LNCAP (cell line): Measurements from ENCODE around the gene USP10.

Source experiments
- TF ChIP-seq, protein P1 (sequence below): fragments of 450-650 bp; IDR thresholded peaks from 2 replicates; pipeline ENCODE4 v1.5.1; 2017; ENCODE audit warnings: mild to moderate bottlenecking

Gene USP10

GRCh38 chr16:84737192-84738011 is 37.6 kb downstream of the USP10 start:
- TF ChIP-seq, protein P1, sequence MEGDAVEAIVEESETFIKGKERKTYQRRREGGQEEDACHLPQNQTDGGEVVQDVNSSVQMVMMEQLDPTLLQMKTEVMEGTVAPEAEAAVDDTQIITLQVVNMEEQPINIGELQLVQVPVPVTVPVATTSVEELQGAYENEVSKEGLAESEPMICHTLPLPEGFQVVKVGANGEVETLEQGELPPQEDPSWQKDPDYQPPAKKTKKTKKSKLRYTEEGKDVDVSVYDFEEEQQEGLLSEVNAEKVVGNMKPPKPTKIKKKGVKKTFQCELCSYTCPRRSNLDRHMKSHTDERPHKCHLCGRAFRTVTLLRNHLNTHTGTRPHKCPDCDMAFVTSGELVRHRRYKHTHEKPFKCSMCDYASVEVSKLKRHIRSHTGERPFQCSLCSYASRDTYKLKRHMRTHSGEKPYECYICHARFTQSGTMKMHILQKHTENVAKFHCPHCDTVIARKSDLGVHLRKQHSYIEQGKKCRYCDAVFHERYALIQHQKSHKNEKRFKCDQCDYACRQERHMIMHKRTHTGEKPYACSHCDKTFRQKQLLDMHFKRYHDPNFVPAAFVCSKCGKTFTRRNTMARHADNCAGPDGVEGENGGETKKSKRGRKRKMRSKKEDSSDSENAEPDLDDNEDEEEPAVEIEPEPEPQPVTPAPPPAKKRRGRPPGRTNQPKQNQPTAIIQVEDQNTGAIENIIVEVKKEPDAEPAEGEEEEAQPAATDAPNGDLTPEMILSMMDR, result no peak

DNA sequence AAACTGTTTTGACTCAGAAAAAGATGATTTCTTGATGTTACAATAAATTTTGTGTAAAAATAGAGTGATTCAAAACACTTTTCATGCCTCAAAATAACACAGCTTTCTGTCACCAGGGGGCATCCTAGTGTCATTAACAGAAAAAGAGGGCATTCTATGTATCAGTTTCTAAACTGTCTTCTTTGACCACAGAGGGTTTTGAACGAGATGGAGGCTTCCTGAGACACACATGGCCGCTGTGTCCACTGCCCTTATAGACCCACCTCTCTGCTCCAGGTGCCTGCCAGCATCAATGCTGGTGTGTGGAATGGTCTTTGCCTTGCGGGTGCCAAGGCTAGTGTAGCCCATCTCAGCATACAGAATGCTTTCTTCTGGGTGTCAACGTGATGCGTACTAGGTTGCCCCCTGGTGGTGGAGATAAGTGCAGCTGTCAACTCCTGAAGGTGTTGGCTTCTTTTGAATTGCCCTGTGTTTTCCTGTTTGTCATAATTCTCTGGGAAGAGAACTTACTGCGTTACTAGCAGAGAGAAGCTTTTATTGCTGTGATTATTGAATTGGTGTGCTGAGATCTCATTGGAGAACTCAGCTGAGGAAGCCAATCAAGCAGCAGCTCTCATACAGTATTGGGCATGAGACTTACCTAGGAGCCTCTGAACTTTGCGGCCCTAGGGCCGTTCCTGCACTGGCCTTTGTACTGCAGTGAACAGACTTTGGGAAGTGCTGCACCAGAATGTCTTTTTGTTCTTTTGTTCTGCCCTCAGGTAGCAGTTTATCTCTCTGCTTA is 38.6 kb downstream of the USP10 start:
- TF ChIP-seq, protein P1, result peak; percentile 93

GRCh38 chr16:84739349-84740124 is 39.7 kb downstream of the USP10 start:
- TF ChIP-seq, protein P1, result no peak

GRCh38 chr16:84740596-84741116 is 40.9 kb downstream of the USP10 start:
- TF ChIP-seq, protein P1, result no peak

GRCh38 chr16:84741340-84741830 is 41.6 kb downstream of the USP10 start:
- TF ChIP-seq, protein P1, result no peak

DNA sequence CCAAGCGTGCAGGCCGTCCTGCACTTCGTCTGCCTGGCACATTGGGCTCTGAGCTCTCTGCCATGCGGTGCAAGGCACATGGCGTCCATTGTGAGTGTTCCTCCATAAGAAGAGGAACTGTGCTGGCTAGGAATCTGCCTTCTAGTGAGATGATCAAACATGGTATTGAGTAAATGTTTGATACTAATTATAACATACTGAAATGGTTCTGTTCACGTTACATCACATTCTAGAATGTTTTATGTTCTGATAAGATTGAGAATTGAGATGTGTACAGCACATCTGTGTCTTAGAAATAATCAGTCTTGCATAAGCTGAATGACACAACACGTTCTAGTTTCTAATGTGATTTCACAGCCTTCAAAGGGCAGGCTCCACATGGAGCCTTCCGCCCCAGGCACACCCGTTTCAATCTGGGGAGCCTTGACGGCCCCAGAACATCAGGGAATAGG is 42.9 kb downstream of the USP10 start:
- TF ChIP-seq, protein P1, result no peak

- TF ChIP-seq, protein P1, result no peak
Measured at GRCh38 chr16:84746231-84746630, 46.4 kb downstream of the USP10 start.
